GM18502 (cell line): ENCODE results near the gene RNF20.
"Not testable (repeated sequence)": the region's sequence is repeated elsewhere in the genome, so short reads cannot be mapped to it uniquely, and the experiment has no call there.

ENCODE experiments used
- ATAC-seq: cut with Tn5 transposase; IDR thresholded peaks from one replicate; pipeline ENCODE4 v1.9.1; 2021; ENCODE audit warnings: mild to moderate bottlenecking; ENCODE audit not compliant: unreplicated experiment, poor library complexity

RNF20 gene

GRCh38 chr9:101533334-101534204 is at the start of gene RNF20:
TSS of gene RNF20 (plus strand) at chr9:101533853. CDS start at chr9:101535424, 1,571 bp downstream.
- ATAC-seq, result peak; percentile 97

- no peak for ATAC-seq
Observed at GRCh38 chr9:101484046-101484445, 49.6 kb upstream of the RNF20 start.

- ATAC-seq, result no peak
Observed at GRCh38 chr9:101485924-101486692, 47.5 kb upstream of the RNF20 start.

- ATAC-seq, result no peak
Observed at GRCh38 chr9:101486693-101487442, 46.8 kb upstream of the RNF20 start.

- ATAC-seq, result no peak
Observed at GRCh38 chr9:101487443-101487840, 46.2 kb upstream of the RNF20 start.

- no peak for ATAC-seq
Observed at GRCh38 chr9:101495810-101496209, 37.8 kb upstream of the RNF20 start.

GRCh38 chr9:101498323-101498722 is 35.3 kb upstream of the RNF20 start:
- ATAC-seq, result no peak

- ATAC-seq, result no peak
Observed at GRCh38 chr9:101504188-101504587, 29.5 kb upstream of the RNF20 start.

GRCh38 chr9:101508211-101508610 is 25.4 kb upstream of the RNF20 start:
- no peak for ATAC-seq

- no peak for ATAC-seq
Observed at GRCh38 chr9:101509572-101509971, 24.1 kb upstream of the RNF20 start.

- no peak for ATAC-seq
Observed at GRCh38 chr9:101510459-101510858, 23.2 kb upstream of the RNF20 start.

GRCh38 chr9:101511009-101511408 is 22.6 kb upstream of the RNF20 start:
- no peak for ATAC-seq

- no peak for ATAC-seq
Observed at GRCh38 chr9:101512116-101512515, 21.5 kb upstream of the RNF20 start.

- no peak for ATAC-seq
Observed at GRCh38 chr9:101513351-101513750, 20.3 kb upstream of the RNF20 start.

GRCh38 chr9:101514071-101514470 is 19.6 kb upstream of the RNF20 start:
- no peak for ATAC-seq

- no peak for ATAC-seq
Observed at GRCh38 chr9:101516655-101517054, 17.0 kb upstream of the RNF20 start.

GRCh38 chr9:101518489-101518888 is 15.2 kb upstream of the RNF20 start:
- ATAC-seq, result not testable (repeated sequence)

GRCh38 chr9:101524371-101524770 is 9.3 kb upstream of the RNF20 start:
- no peak for ATAC-seq

- ATAC-seq, result no peak
Observed at GRCh38 chr9:101527066-101527465, 6.6 kb upstream of the RNF20 start.

GRCh38 chr9:101528015-101528414 is 5.6 kb upstream of the RNF20 start:
- no peak for ATAC-seq
